ENCODE results near the gene NUP37. TPM values are rescaled to one million over a fixed set of nuclear protein-coding genes. Genes with fewer than 3 reads are reported as not detected.

The NUP37 gene
- total and polyA plus RNA-seq, 9 of the 15 experiments (the other 6 are each of a cell fraction or from before 2014, with no cell fraction given), result 72.2 to 429 (median 170) TPM

GRCh38 chr12:102119674-102120563, at the start of gene NUP37, which contains the start of gene PARPBP (continued):
- peak; percentile 64 for TF ChIP-seq GMEB1 (CRISPR knock-in tag; IDR thresholded peaks at IDR 0.05)
- 0 out of 2 replicates have a peak, but pooled peaks have one; percentile 37 for TF ChIP-seq PHF21A (IDR thresholded peaks at IDR 0.05; ENCODE audit: borderline replicate concordance, low read depth)
- no peak for TF ChIP-seq ZNF253 (CRISPR knock-in tag; conservative IDR thresholded peaks at IDR 0.05)
- no peak for TF ChIP-seq ZNF239 (CRISPR knock-in tag; IDR thresholded peaks at IDR 0.05)
- TF ChIP-seq MCM7 (IDR thresholded peaks at IDR 0.05), result no peak
- TF ChIP-seq JUNB (CRISPR knock-in tag; conservative IDR thresholded peaks at IDR 0.05), result no peak
- no peak for TF ChIP-seq ZNF398 (CRISPR knock-in tag; IDR thresholded peaks at IDR 0.05)
- TF ChIP-seq ZNF77 (CRISPR knock-in tag; IDR thresholded peaks at IDR 0.05), result no peak
- TF ChIP-seq TRIM28 (IDR thresholded peaks at IDR 0.05), result 0 out of 2 replicates have a peak, but pooled peaks have one; percentile 50
- TF ChIP-seq ZNF586 (CRISPR knock-in tag; conservative IDR thresholded peaks at IDR 0.05), result no peak
- no peak for TF ChIP-seq ZNF146 (CRISPR knock-in tag; IDR thresholded peaks at IDR 0.05; ENCODE audit: unreplicated experiment)
- TF ChIP-seq NR2C2 (CRISPR knock-in tag; IDR thresholded peaks at IDR 0.05), result peak; percentile 99
- peak; percentile 100 for TF ChIP-seq NR2C2 (tag; IDR thresholded peaks at IDR 0.05)
- TF ChIP-seq TCF3 (CRISPR knock-in tag; IDR thresholded peaks at IDR 0.05), result peak; percentile 34; the same call in 1 of the 2 replicates
- peak; percentile 14 for TF ChIP-seq ZFP36 (IDR thresholded peaks at IDR 0.05; ENCODE audit: low read depth, low read length, partially characterized antibody)
- no peak for TF ChIP-seq EGR1 (conservative IDR thresholded peaks at IDR 0.05)
- peak; percentile 48 for TF ChIP-seq RB1 (IDR thresholded peaks at IDR 0.05; ENCODE audit: low read depth)
- no peak for TF ChIP-seq MLX (CRISPR knock-in tag; conservative IDR thresholded peaks at IDR 0.05)
- no peak for TF ChIP-seq MEF2D (tag; conservative IDR thresholded peaks at IDR 0.05; ENCODE audit: low read depth)
- TF ChIP-seq CBX1 (IDR thresholded peaks at IDR 0.05; ENCODE audit: low read depth), result peak; percentile 81
- TF ChIP-seq PRDM10 (IDR thresholded peaks at IDR 0.05; ENCODE audit: partially characterized antibody), result no peak
